Hematopoietic multipotent progenitor cell treated with erythropoietin and hydrocortisone succinate and interleukin-3 and kit ligand, for 4 days (in vitro differentiated cells): ENCODE results near the gene TRIM71.

Source experiments
- DNase-seq: peaks from one replicate; pipeline ENCODE4 v3.0.0-alpha.2; 2015

The TRIM71 gene

DNA sequence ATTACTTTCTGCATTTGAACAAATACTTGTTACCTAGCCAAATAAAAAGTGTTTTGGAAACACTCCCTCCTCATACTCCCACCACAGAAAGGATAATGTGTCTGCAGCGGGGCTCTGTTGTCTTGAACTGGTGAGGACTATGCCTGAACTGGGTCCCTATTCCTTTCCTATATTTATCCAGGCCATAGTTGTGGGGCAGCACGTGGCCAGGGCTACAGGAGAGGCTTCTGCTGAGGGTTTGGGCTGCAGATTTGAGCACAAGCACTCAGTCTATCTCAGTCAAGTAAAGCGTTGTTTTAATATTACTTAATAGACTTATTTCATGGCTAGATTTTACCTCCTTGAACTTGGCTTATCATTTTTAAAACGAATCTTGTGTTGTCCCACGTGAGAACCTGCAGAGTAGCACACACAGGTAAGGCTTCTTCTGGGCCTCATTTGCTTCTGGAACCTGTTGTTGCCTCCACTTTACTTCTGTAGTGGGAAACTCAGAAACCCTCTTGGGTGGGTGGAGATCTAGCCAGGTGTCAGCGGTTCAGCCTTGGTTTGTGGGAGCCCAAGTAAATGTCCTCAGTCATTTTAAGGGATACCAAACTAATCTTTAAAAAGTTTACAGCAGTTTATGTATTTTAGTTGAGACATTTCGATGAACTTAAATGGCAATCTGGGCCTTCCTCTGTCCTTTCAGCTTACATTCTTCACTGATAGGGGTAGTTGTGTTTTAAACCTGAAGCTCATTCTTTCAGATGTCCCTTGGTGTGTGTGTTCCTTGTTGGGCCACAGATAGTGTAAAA, 51.1 kb downstream of the TRIM71 start:
- DNase-seq = no peak

DNA sequence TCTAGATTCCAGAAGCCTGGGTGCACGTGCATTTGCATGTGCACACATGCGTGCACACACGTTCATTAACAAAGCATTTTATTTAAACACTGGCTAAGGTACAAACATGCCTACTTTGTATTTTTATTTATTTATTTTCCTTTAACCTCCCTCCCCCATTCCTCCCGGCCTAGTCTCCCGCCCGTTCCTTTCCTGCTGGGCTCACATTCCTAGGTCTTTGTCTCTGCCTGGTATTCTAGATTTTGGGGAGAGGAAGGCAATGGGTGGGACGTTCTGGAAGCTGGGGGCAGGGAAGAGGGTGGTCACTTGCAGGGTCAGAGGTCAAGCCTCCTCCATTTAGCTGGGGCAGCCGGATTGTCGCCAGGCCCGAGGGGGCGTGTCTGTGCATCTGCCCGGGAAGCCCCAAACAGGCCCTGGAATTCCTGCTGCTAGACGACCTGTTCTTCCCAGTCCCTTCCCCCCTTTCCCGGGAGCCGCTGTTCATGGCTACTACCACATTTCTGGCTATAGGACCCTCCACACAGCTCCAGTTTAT, 51.8 kb downstream of the TRIM71 start:
- no peak for DNase-seq

DNA sequence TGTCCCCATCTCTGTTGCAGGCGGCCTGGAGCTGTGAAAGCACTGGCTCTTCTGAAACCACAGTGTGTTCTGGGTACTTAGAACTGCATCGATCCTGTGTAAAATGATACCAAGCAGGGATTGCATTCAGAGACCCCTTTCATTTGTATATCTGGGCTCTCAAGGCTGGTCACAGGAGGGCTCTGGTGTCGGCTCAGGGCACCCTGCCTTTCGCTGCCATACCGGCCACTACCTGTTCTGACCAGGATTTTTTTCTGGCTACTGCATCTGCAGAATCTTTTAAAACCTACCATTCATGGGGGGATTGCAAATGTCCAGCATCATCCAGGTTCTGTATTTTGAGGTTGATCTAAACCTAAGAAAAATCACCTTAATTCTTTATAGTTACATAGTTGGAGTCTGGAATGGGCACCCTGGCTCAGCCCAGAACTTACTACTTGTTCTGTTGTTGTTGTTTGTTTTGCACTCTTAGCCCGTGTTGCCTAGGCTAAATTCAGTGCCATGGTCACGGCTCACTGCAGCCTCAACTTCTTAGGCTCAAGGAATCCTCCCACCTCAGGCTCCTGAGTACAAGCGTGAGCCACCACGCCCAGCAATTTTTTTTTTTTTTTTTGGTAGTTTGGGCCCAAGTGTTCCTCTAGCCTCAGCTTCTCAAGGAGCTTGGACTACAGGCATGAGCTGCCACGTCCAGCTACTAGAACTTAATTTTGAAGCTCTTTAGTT, 52.7 kb downstream of the TRIM71 start:
- no peak for DNase-seq

DNA sequence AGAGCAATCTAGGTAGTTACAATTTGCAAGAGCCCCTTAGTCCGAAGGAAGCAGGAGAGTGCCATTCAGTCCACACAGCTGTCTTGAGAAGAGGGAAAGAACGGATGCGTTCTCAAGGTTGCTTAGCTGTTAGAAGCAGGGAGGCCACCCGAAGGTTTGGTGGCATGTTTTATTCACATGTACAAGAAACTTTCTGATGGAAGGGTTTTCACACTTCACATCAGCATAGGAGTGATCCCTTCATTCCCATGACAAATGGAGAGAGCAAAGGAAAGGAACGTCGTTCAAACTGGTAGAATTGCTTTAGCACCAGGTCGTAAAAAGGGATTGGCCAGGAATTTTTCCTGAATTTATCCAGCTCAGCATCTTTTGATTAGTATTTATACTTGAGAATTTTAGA, 53.5 kb downstream of the TRIM71 start:
- DNase-seq = no peak

DNA sequence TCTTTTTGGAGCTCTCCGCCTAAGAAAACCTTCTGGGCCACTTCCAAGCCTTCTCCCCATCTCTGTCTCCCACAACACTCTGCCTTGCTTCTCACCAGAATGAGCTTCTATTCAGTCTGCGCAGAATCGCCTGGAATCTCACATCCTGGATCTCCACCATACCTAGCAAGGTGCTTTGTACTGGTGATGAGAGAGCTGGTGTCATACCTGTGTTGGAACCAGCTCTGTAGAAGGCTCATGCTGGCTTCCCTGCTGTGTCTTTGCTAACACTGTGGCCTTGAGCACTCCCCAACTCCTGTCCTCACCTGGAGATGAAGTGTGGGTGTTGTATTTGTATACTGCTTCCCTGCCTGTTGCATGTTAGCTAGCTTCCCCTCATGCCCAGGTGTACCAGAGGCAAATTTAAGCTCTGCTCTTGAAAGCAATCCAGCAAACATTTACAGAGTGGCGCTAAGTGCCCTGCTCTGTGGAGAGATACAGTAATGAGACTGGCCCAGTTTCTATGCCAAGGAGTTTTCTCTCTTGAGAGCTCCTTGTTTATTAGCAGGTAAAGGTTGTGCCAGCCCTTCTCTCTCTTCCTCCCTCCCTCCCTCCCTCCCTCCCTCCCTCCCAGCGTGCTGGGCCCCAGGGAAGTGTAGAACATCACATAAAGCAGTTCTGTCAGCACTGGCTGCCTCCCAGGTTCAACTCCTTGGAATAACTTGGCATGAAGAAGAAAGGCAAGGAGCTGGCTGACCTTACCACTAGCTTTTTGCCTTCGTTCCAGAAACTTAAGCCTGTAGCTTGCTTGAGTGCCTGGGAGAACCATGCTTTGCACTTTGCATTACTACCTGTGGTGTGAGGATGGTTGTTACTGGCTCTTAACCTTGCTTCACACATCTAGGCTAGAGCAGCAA, 54.9 kb downstream of the TRIM71 start:
- no peak for DNase-seq

DNA sequence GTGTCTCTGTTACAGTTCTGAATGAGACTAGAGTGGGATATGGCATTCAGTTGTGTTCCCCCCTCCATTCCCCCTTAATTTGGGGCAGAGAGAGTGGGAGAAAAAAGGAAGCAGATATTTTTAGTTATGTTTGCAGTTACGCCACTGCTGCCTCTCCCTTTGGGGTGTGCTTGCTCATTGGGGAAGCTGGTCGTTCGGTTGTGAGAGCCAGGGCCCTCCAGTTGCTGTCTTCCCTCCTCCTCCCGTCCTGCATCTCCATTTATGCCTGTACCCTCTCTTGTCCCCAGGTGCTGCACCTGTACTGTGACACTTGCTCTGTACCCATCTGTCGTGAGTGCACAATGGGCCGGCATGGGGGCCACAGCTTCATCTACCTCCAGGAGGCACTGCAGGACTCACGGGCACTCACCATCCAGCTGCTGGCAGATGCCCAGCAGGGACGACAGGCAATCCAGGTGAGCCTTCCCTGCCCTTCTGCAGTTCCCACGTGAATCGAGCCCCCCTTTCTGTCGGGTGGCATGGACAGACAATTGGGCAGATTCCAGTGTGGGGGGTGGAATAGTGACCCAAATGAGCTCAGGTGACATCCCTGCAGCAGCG, 55.8 kb downstream of the TRIM71 start:
- DNase-seq = peak; percentile 34

DNA sequence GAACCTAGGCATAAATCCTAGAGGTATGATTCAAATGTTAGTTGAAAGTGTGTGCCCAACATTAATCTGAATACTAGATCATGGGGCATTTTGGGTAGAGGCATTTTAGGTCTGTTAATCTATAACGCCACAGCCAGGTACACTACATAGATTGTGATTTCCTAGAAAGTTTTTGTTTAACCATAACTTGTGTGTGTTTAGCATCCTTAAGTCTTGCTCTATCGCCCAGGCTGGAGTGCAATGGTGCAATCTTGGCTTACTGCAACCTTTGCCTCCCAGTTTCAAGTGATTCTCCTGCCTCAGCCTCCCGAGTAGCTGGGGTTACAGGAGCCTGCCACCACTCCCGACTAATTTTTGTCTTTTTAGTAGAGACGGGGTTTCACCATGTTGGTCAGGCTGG, 59.1 kb downstream of the TRIM71 start:
- no peak for DNase-seq

DNA sequence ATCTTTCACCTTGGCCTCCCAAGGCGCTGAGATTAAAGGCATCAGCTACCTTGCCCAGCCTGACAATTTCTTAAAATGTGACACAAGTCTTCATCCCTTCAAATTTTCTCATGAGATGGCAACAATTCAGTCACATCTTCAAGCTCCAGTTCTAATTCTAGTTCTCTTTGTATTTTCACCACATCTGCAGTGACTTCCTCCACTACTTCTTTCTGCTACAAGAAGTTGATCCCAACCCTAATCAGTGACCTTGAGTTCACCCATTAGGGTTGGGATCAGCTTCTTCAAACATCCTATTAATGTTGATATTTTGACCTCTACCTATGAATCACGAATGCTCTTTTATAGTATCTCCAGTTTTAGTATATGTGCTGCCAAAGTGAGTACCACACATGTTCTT, 59.8 kb downstream of the TRIM71 start:
- DNase-seq = no peak

DNA sequence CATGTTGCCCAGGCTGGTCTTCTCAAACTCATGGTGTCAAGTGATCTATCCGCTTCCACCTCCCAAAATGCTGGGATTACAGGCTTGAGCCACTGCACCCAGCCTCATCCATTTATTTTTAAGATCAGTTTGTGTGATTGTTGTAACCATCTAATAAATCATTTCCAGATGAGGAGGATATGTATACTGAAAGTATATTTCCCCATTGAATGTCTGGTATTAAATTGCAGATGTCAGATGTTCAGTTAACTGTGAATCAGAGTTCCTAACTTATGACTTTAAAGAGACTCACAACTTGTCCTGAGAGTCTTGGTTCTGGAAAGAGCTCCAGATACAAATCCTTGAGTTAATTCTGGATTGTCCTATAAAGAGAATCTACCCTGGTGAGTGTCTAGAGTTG, 62.4 kb downstream of the TRIM71 start:
- DNase-seq = no peak

DNA sequence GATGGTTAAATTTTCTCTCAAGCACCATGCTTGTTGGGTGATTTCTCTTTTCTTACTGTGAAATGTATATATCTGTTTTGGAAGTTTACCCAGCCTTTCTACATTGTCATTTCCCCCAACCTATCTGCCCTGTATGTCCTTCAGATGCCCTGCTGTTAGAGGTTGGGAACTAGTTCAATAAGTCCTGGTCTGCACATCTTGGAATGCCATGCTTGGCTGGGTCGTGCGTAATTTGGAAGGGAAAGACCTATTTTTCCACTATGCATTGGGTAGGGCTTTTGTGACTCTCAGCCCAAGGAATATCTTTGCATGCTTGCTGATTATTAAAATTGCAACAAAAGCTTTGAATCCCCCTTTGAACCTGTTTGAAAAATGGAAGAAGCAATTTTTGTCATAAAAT, 63.8 kb downstream of the TRIM71 start:
- no peak for DNase-seq

DNA sequence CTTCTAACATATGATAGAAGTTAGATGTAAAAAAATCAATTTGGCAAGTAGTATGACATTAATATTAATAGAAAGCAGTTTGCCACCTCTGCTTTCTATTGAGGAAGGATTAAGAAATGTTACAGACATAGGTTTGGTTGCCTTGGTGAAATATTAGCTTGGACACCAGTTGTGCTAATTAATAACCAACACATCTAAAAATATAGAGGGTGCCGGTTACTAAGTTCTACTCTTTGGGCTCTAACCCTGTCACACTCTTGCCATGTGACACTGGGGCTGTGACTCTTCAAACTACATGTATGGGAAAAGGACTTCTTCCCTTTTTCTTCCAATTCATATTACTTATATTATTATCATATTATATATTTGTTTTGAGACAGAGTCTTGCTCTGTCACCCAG, 64.4 kb downstream of the TRIM71 start:
- no peak for DNase-seq

DNA sequence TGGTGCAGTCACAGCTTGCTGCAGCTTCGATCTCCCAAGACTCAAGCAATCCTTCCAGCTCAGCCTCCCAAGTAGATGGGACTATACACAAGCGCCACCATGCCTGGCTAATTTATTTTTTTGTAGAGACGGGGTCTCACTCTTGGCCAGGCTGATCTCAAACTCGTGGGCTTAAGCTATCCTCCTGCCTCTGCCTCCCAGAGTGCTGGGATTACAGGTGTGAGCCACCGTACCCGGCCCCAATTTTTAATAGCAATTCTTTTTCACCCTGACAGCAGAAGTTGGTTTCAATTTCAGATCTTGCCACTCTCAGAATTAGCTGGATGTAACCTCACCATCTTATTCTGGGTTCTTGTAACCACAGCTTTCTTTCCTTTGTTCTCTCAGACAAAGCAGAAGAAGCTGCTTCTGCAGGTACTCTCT, 64.8 kb downstream of the TRIM71 start:
- DNase-seq = no peak

DNA sequence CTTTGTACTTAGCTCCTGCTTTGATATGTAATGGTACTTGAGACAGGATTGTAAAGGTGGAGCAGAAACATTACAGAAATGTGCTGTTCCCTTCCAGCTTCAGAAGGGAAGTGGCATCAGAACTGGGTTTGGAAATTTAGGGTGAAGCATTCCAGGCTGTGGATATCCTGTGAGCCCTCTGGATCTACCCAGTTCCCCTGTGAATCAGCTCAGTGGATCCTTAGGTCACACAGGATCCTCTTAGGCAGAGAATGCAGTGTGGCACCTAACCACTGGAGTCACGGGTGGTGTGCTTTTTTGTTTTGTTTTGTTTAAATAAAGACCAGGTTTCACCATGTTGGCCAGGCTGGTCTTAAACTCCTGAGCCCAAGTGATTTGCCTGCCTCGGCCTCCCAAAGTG, 66.0 kb downstream of the TRIM71 start:
- DNase-seq = no peak

DNA sequence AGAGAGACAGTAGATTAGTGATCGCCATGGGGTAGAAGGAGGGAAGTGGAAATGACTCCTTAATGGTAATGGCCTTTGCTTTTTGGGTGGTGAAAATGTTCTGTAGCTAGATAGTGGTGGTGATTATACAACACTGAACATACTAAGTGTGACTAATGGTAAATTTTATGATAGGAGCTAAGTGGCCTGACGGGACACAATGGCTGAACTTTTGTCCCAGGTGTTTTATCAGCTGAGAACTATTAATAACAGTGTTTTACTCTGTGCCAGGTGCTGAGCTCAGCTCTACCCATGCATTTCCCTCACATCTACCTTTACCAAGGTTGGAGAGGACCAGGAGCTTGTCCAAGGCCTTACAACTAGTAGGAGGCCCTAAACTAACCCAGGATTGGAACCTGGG, 66.8 kb downstream of the TRIM71 start:
- DNase-seq = no peak

DNA sequence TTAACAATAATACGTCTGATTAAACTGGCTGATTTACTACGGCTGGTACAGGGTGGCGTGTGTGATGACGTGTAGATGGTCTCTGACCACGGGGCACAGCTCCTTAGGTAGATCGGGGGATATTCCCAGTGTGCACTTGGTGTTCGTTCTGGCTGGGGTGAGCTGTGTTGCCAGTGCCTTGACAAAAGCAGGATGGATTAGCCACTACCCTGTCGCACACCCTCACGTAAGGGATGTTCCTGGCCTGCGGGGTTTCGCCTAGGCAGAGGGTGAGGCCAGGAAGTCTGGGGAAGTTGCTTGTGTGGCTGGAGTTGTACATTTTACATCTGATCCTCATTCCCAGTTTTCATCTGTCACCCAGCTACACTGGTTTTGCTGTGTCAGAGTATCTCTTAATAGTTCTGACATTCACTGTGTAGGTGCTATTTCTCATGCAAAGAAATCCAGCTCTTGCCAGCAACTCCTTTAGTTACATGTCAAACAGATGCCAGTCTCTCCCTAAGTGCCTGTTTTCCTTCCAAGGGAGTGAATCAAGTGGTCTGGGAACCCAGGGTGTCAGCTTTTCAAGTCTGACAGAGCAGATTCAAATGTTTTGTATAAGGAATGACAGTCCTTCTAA, 67.6 kb downstream of the TRIM71 start:
- no peak for DNase-seq

DNA sequence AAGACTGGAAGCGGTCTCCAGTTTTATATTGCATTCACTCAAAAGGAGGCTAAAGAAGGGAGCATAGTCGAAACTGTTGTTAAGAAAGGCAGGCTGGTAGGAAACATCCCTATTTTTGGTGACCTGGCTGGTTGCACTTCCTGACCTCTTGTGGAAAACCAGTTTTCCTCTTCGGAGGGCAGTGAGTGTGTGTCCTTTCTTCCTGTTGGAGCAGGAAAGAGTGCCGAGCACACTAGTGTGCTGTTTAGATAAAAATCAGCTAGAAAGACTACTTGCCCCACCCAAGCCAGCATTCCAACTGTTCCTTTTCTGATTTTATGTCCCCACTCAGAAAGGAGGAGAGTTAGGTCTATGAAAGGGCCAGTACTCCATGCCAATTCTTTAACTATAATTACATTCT, 68.5 kb downstream of the TRIM71 start:
- no peak for DNase-seq

DNA sequence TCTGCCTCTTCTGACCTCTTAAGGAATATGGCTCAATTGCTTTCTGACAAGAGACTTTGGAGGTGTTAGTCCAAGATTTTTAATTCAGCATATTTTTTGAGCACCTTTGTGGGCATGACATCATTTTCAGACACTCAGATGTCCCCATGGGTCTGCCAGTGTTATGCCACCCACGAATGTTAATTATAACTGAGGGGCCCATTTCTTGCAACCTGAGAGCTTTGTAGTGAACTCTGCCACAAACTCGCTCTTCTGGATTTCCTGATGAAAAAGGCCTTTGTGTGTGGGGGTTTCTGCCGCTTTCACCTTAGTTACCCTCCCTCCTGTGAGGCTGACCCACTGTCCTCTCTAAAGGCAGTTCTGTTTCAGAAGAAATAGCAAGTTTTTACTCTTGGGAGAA, 69.1 kb downstream of the TRIM71 start:
- no peak for DNase-seq

DNA sequence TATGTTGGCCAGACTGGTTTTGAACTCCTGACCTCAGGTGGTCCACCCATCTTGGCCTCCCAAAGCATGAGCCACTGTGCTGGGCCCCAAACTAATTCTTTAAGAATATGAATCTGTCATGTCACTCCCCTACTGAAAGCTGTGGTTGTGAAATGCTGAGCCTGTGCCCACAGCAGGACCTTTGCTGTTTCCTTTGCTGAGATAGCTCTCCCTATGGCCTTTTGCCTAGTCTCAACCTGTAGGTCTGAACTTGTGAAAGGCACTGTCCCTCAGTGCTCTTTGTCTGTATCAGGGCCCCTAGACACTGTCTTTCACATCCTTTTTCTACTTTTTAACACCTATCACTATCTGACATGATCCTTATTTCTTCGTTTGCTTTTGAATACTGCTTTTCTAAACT, 70.9 kb downstream of the TRIM71 start:
- DNase-seq = peak; percentile 26

DNA sequence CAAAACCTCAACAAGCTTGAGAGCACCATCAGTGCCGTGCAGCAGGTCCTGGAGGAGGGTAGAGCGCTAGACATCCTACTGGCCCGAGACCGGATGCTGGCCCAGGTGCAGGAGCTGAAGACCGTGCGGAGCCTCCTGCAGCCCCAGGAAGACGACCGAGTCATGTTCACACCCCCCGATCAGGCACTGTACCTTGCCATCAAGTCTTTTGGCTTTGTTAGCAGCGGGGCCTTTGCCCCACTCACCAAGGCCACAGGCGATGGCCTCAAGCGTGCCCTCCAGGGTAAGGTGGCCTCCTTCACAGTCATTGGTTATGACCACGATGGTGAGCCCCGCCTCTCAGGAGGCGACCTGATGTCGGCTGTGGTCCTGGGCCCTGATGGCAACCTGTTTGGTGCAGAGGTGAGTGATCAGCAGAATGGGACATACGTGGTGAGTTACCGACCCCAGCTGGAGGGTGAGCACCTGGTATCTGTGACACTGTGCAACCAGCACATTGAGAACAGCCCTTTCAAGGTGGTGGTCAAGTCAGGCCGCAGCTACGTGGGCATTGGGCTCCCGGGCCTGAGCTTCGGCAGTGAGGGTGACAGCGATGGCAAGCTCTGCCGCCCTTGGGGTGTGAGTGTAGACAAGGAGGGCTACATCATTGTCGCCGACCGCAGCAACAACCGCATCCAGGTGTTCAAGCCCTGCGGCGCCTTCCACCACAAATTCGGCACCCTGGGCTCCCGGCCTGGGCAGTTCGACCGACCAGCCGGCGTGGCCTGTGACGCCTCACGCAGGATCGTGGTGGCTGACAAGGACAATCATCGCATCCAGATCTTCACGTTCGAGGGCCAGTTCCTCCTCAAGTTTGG, 72.9 kb downstream of the TRIM71 start:
- DNase-seq = no peak

DNA sequence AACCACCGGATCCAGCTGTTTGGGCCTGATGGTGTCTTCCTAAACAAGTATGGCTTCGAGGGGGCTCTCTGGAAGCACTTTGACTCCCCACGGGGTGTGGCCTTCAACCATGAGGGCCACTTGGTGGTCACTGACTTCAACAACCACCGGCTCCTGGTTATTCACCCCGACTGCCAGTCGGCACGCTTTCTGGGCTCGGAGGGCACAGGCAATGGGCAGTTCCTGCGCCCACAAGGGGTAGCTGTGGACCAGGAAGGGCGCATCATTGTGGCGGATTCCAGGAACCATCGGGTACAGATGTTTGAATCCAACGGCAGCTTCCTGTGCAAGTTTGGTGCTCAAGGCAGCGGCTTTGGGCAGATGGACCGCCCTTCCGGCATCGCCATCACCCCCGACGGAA, 73.6 kb downstream of the TRIM71 start:
- DNase-seq = no peak
